ENCODE measurements around the gene TREM2.

TREM2 gene

DNA sequence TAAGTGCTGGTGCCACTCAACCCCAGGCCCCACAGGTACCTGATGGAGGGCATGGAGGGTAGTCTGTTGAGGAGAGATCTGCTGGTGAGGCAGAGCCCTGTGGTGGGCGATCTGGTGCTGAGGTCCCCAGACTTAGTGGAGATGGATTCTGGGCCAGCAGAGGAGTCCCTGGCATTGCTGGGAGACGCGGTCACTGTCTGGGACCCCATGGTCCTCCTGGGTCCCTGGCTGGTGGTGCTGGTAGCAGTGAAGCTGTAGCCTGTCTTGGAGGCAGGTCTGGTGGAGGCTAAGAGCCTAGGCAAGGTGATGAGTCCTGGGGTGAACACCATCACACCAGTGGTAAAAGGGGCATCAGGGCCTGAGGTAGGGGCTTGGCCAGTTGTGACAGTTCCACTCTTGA is 31.5 kb upstream of the TREM2 start:
- no peaks in the 10 kb centered on the region for H3K9me2 ChIP-seq (replicated peaks; ENCODE audit: control insufficient read depth, low read length)
- H3F3A ChIP-seq (ENCODE audit: control insufficient read depth, insufficient read depth), result no peaks in the 10 kb centered on the region
- no peaks in the 10 kb centered on the region for H3K27me3 ChIP-seq (ENCODE audit: control insufficient read depth, low read length)
- TF ChIP-seq EZH2phosphoT487 (IDR thresholded peaks at IDR 0.05; ENCODE audit: borderline replicate concordance, low read length), result no peak
- TF ChIP-seq, protein P1, sequence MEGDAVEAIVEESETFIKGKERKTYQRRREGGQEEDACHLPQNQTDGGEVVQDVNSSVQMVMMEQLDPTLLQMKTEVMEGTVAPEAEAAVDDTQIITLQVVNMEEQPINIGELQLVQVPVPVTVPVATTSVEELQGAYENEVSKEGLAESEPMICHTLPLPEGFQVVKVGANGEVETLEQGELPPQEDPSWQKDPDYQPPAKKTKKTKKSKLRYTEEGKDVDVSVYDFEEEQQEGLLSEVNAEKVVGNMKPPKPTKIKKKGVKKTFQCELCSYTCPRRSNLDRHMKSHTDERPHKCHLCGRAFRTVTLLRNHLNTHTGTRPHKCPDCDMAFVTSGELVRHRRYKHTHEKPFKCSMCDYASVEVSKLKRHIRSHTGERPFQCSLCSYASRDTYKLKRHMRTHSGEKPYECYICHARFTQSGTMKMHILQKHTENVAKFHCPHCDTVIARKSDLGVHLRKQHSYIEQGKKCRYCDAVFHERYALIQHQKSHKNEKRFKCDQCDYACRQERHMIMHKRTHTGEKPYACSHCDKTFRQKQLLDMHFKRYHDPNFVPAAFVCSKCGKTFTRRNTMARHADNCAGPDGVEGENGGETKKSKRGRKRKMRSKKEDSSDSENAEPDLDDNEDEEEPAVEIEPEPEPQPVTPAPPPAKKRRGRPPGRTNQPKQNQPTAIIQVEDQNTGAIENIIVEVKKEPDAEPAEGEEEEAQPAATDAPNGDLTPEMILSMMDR (IDR thresholded peaks at IDR 0.05; ENCODE audit: low read depth, low read length, poor library complexity, severe bottlenecking), result no peak
- peaks cover 11% of the 10 kb centered on the region; the same call in 1 of the 2 replicates for H3K9me3 ChIP-seq (ENCODE audit: control insufficient read depth, insufficient read depth, low read length)
- peaks cover 6% of the 10 kb centered on the region for H3K4me1 ChIP-seq (ENCODE audit: control insufficient read depth, low read length)
- no peak overlapping the region for H3K4me3 ChIP-seq (ENCODE audit: low read length)
- H3K79me2 ChIP-seq (ENCODE audit: control insufficient read depth, low read length), result no peaks in the 10 kb centered on the region
- H3K36me3 ChIP-seq (ENCODE audit: control insufficient read depth, low read length), result no peaks in the 10 kb centered on the region
- no peak overlapping the region for H3K27ac ChIP-seq (ENCODE audit: low read depth, low read length)
- no peaks in the 10 kb centered on the region for H4K20me1 ChIP-seq (ENCODE audit: control insufficient read depth, insufficient read depth, low read depth, low read length)
- no peak overlapping the region for H3K4me2 ChIP-seq (ENCODE audit: low read length)

DNA sequence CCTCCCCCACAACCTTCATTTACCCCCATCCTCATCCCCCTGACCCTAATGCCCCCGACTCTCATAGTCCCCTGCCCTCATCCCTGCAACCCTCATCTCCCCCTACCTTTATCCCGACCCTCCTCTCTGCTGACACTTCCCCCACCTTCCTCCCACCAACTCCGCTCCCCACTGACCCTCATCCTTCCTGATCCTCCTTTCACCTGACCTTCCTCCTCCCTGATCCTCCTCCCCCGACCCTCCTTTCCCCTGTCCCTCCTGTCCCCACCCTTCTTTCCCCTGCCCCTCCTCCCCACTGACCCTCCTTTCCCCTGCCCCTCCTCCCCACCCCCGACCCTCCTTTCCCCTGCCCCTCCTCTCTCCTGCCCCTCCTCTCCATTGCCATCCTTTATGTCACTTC is 31.0 kb upstream of the TREM2 start:
- no peaks in the 10 kb centered on the region for H4K20me1 ChIP-seq (ENCODE audit: control insufficient read depth, insufficient read depth, low read depth, low read length)
- H3K79me2 ChIP-seq (ENCODE audit: control insufficient read depth, low read length), result no peaks in the 10 kb centered on the region
- H3K4me1 ChIP-seq (ENCODE audit: control insufficient read depth, low read length), result peaks cover under 1% of the 10 kb centered on the region
- H3F3A ChIP-seq (ENCODE audit: control insufficient read depth, insufficient read depth), result no peaks in the 10 kb centered on the region
- no peaks in the 10 kb centered on the region for H3K27me3 ChIP-seq (ENCODE audit: control insufficient read depth, low read length)
- no peak overlapping the region for H3K27ac ChIP-seq (ENCODE audit: low read depth, low read length)
- peaks cover 14% of the 10 kb centered on the region; the same call in 1 of the 2 replicates for H3K9me3 ChIP-seq (ENCODE audit: control insufficient read depth, insufficient read depth, low read length)
- no peaks in the 10 kb centered on the region for H3K36me3 ChIP-seq (ENCODE audit: control insufficient read depth, low read length)
- H3K4me2 ChIP-seq (ENCODE audit: low read length), result no peak overlapping the region
- no peak overlapping the region for H3K4me3 ChIP-seq (ENCODE audit: low read length)
- H3K9me2 ChIP-seq (replicated peaks; ENCODE audit: control insufficient read depth, low read length), result no peaks in the 10 kb centered on the region
- TF ChIP-seq EZH2phosphoT487 (IDR thresholded peaks at IDR 0.05; ENCODE audit: borderline replicate concordance, low read length), result no peak

DNA sequence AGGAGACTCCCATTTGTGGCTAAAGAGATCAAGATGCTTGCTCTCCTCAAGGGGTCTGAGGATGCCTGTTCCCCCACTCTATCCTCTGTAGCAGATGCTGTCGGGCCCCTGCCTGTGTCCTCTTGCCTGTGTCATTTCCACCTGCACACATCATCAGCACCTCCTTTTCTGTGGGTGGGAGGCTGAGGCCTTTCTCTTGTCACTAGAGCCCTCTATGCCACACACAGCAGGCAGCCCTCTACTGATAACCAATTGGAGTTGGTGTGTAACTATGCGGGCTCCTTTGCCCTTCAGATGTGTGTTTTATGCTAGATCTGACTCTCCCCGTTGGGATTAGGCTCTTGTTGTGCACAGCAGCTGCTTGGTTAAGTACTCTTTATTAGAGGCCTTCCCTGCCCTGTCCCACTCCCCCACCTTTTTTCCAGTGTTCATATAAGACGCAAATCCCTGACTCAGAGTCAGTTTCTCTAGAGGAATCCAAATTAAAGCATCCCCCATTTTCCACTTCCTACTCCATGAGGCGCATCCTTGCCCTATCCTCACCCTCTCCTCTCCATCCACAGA is 30.3 kb upstream of the TREM2 start:
- no peaks in the 10 kb centered on the region for H3K4me1 ChIP-seq (ENCODE audit: control insufficient read depth, low read length)
- no peaks in the 10 kb centered on the region for H4K20me1 ChIP-seq (ENCODE audit: control insufficient read depth, insufficient read depth, low read depth, low read length)
- H3K9me3 ChIP-seq (ENCODE audit: control insufficient read depth, insufficient read depth, low read length), result peaks cover 14% of the 10 kb centered on the region; the same call in 1 of the 2 replicates
- H3K27ac ChIP-seq (ENCODE audit: low read depth, low read length), result no peak overlapping the region
- H3K4me2 ChIP-seq (ENCODE audit: low read length), result no peak overlapping the region
- no peaks in the 10 kb centered on the region for H3K36me3 ChIP-seq (ENCODE audit: control insufficient read depth, low read length)
- no peaks in the 10 kb centered on the region for H3K79me2 ChIP-seq (ENCODE audit: control insufficient read depth, low read length)
- H3F3A ChIP-seq (ENCODE audit: control insufficient read depth, insufficient read depth), result no peaks in the 10 kb centered on the region
- H3K4me3 ChIP-seq (ENCODE audit: low read length), result no peak overlapping the region
- TF ChIP-seq, protein P1 (IDR thresholded peaks at IDR 0.05; ENCODE audit: low read depth, low read length, poor library complexity, severe bottlenecking), result no peak
- no peak for TF ChIP-seq EZH2phosphoT487 (IDR thresholded peaks at IDR 0.05; ENCODE audit: borderline replicate concordance, low read length)
- no peaks in the 10 kb centered on the region for H3K27me3 ChIP-seq (ENCODE audit: control insufficient read depth, low read length)
- no peaks in the 10 kb centered on the region for H3K9me2 ChIP-seq (replicated peaks; ENCODE audit: control insufficient read depth, low read length)

DNA sequence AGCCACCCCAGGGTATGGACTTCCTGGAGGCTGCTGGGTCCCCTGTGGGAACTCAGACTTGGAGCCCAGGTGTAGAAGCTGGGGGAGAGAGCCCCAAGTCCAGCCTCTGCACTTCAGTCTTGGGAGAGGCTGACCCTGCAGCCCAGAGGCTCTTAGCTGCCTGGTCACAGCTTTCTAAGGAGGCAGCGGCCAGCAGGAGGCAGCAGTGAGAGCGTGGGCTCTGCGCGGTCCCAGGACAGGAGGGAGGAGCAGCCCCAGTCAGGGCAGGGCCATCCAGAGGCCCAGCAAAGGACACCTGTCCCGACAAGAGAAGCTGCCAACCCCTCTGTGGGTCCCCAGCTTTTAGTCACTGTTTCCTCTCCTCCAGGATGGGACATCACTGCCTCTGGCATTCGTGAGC is 28.7 kb upstream of the TREM2 start:
- H3K4me3 ChIP-seq (ENCODE audit: low read length), result no peak overlapping the region
- TF ChIP-seq, protein P1 (IDR thresholded peaks at IDR 0.05; ENCODE audit: low read depth, low read length, poor library complexity, severe bottlenecking), result peak; percentile 73
- TF ChIP-seq EZH2phosphoT487 (IDR thresholded peaks at IDR 0.05; ENCODE audit: borderline replicate concordance, low read length), result no peak
- no peaks in the 10 kb centered on the region for H4K20me1 ChIP-seq (ENCODE audit: control insufficient read depth, insufficient read depth, low read depth, low read length)
- H3K9me3 ChIP-seq (ENCODE audit: control insufficient read depth, insufficient read depth, low read length), result peaks cover 14% of the 10 kb centered on the region; the same call in 1 of the 2 replicates
- H3K4me1 ChIP-seq (ENCODE audit: control insufficient read depth, low read length), result no peaks in the 10 kb centered on the region
- H3K36me3 ChIP-seq (ENCODE audit: control insufficient read depth, low read length), result no peaks in the 10 kb centered on the region
- no peaks in the 10 kb centered on the region for H3F3A ChIP-seq (ENCODE audit: control insufficient read depth, insufficient read depth)
- no peak overlapping the region for H3K27ac ChIP-seq (ENCODE audit: low read depth, low read length)
- H3K9me2 ChIP-seq (replicated peaks; ENCODE audit: control insufficient read depth, low read length), result no peaks in the 10 kb centered on the region
- H3K4me2 ChIP-seq (ENCODE audit: low read length), result no peak overlapping the region
- no peaks in the 10 kb centered on the region for H3K27me3 ChIP-seq (ENCODE audit: control insufficient read depth, low read length)
- H3K79me2 ChIP-seq (ENCODE audit: control insufficient read depth, low read length), result no peaks in the 10 kb centered on the region
